WTC11 (cell line): ENCODE data around the gene B4GALNT3. TPM values are rescaled to one million over a fixed set of nuclear protein-coding genes. Genes with fewer than 3 reads are reported as not detected.
A peak's percentile ranks its signal among the peaks of the same experiment; 100 is the strongest.

Source experiments
- ATAC-seq: fragments of 200-7000 bp; cut with Tn5 transposase; 2 replicates; pipeline ENCODE4 v1.10.0; 2021; ENCODE audit warnings: mild to moderate bottlenecking, moderate library complexity
- CTCF ChIA-PET: fragments of 300-600 bp; sonication (Branson Sonifier 250); formaldehyde crosslinking; loops from one replicate; lab custom pipeline; 2021; ENCODE audit warnings: antibody characterized with exemption; lab: Charles Lee
- POLR2A ChIA-PET: fragments of 350-600 bp; sonication (Branson Sonifier 250); formaldehyde crosslinking; loops from one replicate; lab custom pipeline; 2021; ENCODE audit warnings: antibody characterized with exemption; lab: Charles Lee
- DNase-seq: peaks from one replicate; pipeline ENCODE4 v3.0.0; 2021; ENCODE audit warnings: low spot score
- H3K27ac Mint-ChIP-seq: 2 replicates; pipeline ENCODE4 v1.8.0; 2021; ENCODE audit warnings: mixed read lengths
- H3K27me3 Mint-ChIP-seq: 2 replicates; pipeline ENCODE4 v1.8.0; 2021; ENCODE audit warnings: low read depth, mild to moderate bottlenecking, moderate library complexity, mixed read lengths
- H3K36me3 Mint-ChIP-seq: 2 replicates; pipeline ENCODE4 v1.8.0; 2021; ENCODE audit warnings: mixed read lengths
- H3K4me1 Mint-ChIP-seq: 2 replicates; pipeline ENCODE4 v1.8.0; 2022; ENCODE audit warnings: mixed read lengths
- H3K4me3 Mint-ChIP-seq: 2 replicates; pipeline ENCODE4 v1.8.0; 2021; ENCODE audit warnings: mild to moderate bottlenecking, moderate library complexity, mixed read lengths
- H3K9me3 Mint-ChIP-seq: 2 replicates; pipeline ENCODE4 v1.8.0; 2021; ENCODE audit warnings: mixed read lengths
- AR ChIP-seq: fragments of 250-450 bp; sonication (Bioruptor Pico); IDR thresholded peaks from 2 replicates; pipeline ENCODE4 v1.9.0; 2021; ENCODE audit warnings: mild to moderate bottlenecking
- ARID4B ChIP-seq: sonication (generic); formaldehyde crosslinking; IDR thresholded peaks from 2 replicates; pipeline ENCODE4 v1.8.0; 2023; ENCODE audit warnings: missing genetic modification reagents, mild to moderate bottlenecking, borderline replicate concordance
- ATF3 ChIP-seq: sonication (generic); formaldehyde crosslinking; conservative IDR thresholded peaks from 2 replicates; pipeline ENCODE4 v1.8.1; 2022; ENCODE audit warnings: mild to moderate bottlenecking, missing genetic modification reagents
- CREB1 ChIP-seq: sonication (generic); formaldehyde crosslinking; IDR thresholded peaks from 2 replicates; pipeline ENCODE4 v1.8.0; 2023; ENCODE audit warnings: mild to moderate bottlenecking, missing genetic modification reagents
- ELF4 ChIP-seq: sonication (generic); formaldehyde crosslinking; IDR thresholded peaks from 2 replicates; pipeline ENCODE4 v1.8.1; 2022; ENCODE audit warnings: low read depth, mild to moderate bottlenecking, moderate library complexity, missing genetic modification reagents
- ETV6 ChIP-seq: sonication (generic); formaldehyde crosslinking; IDR thresholded peaks from 2 replicates; pipeline ENCODE4 v1.8.1; 2022; ENCODE audit warnings: mild to moderate bottlenecking, missing genetic modification reagents
- KAT7 ChIP-seq: sonication (generic); formaldehyde crosslinking; IDR thresholded peaks from 2 replicates; pipeline ENCODE4 v1.8.1; 2023; ENCODE audit warnings: missing genetic modification reagents, mild to moderate bottlenecking, borderline replicate concordance
- MAX ChIP-seq: sonication (generic); formaldehyde crosslinking; IDR thresholded peaks from 2 replicates; pipeline ENCODE4 v1.8.0; 2022; ENCODE audit warnings: mild to moderate bottlenecking, missing genetic modification reagents
- PREB ChIP-seq: sonication (generic); formaldehyde crosslinking; IDR thresholded peaks from 2 replicates; pipeline ENCODE4 v1.8.1; 2022; ENCODE audit warnings: mild to moderate bottlenecking, missing genetic modification reagents, moderate library complexity, borderline replicate concordance
- SMAD4 ChIP-seq: sonication (generic); formaldehyde crosslinking; IDR thresholded peaks from 2 replicates; pipeline ENCODE4 v1.8.0; 2022; ENCODE audit warnings: mild to moderate bottlenecking, missing genetic modification reagents
- STAT6 ChIP-seq: sonication (generic); formaldehyde crosslinking; conservative IDR thresholded peaks from 2 replicates; pipeline ENCODE4 v1.8.1; 2023; ENCODE audit warnings: mild to moderate bottlenecking, low read depth, missing genetic modification reagents, moderate library complexity
- TEAD1 ChIP-seq: sonication (generic); formaldehyde crosslinking; IDR thresholded peaks from 2 replicates; pipeline ENCODE4 v1.8.0; 2022; ENCODE audit warnings: mild to moderate bottlenecking, missing genetic modification reagents
- ZNF232 ChIP-seq: sonication (generic); formaldehyde crosslinking; IDR thresholded peaks from 2 replicates; pipeline ENCODE4 v1.8.0; 2022; ENCODE audit warnings: mild to moderate bottlenecking, missing genetic modification reagents
- ZNF263 ChIP-seq: sonication (generic); formaldehyde crosslinking; IDR thresholded peaks from 2 replicates; pipeline ENCODE4 v1.8.1; 2022; ENCODE audit warnings: low read depth, mild to moderate bottlenecking, moderate library complexity, missing genetic modification reagents
- ZNF396 ChIP-seq: fragments of 250-450 bp; sonication (Bioruptor Pico); IDR thresholded peaks from 2 replicates; pipeline ENCODE4 v1.8.0; 2021; ENCODE audit warnings: mild to moderate bottlenecking, moderate library complexity, borderline replicate concordance
- total RNA-seq: library from RNA; stranded (reverse); gene quantifications from 3 replicates; pipeline ENCODE4 v1.2.3, GENCODE V29; 2021

B4GALNT3 gene
- total RNA-seq, 1 experiment from 2014 or later = 19.0 TPM

GRCh38 chr12:544941-545635 is 85.3 kb downstream of the B4GALNT3 start (continued):
- TF ChIP-seq STAT6 (CRISPR knock-in tag) = no peak
- no peak for TF ChIP-seq ARID4B
- no peak for TF ChIP-seq ATF3 (CRISPR knock-in tag)
- TF ChIP-seq MAX = no peak
- TF ChIP-seq ELF4 (CRISPR knock-in tag) = no peak

- Mint-ChIP-seq H3K4me3 (no peak overlapping the region), H3K9me3 (no peaks in the 10 kb centered on the region), H3K4me1 (peaks cover 9% of the 10 kb centered on the region), H3K27ac (no peak overlapping the region), H3K36me3 (peaks cover 3% of the 10 kb centered on the region; the same call in 1 of the 2 replicates), H3K27me3 (no peaks in the 10 kb centered on the region)
- POLR2A ChIA-PET = no interaction called here
- CTCF ChIA-PET = interaction anchor here (1.4 to 2.7 kb wide), 2 partner anchors 13 to 103 kb away, joined by 3 to 10 read pairs; no protein-coding TSS in a partner anchor
- ATAC-seq (no peak), DNase-seq (no peak)
- TF ChIP-seq KAT7 (CRISPR knock-in tag) = no peak
- no peak for TF ChIP-seq CREB1
- TF ChIP-seq ZNF263 (CRISPR knock-in tag) = peak; percentile 14; the same call in 1 of the 2 replicates
- no peak for TF ChIP-seq TEAD1 (CRISPR knock-in tag)
Measured at GRCh38 chr12:545835-546234, 86.1 kb downstream of the B4GALNT3 start.

- H3K9me3 Mint-ChIP-seq = no peaks in the 10 kb centered on the region
- H3K4me3 Mint-ChIP-seq = peak overlapping the region; percentile 61
- no peak for TF ChIP-seq ETV6 (CRISPR knock-in tag)
- no peak for TF ChIP-seq ZNF232 (CRISPR knock-in tag)
- no peak for TF ChIP-seq SMAD4 (CRISPR knock-in tag)
- no peak for TF ChIP-seq CREB1
- no peak for TF ChIP-seq PREB
- TF ChIP-seq AR (CRISPR knock-in tag) = no peak
- no peak for TF ChIP-seq ZNF396 (CRISPR knock-in tag)
- CTCF ChIA-PET = interaction anchor here (0.7 to 3.5 kb wide), 11 partner anchors 10 to 205 kb away, joined by 3 to 24 read pairs (median 5); no protein-coding TSS in a partner anchor
- peaks cover 9% of the 10 kb centered on the region for H3K4me1 Mint-ChIP-seq
- no peak for ATAC-seq
- no peak overlapping the region for H3K27ac Mint-ChIP-seq
- POLR2A ChIA-PET = no interaction called here
- DNase-seq = no peak
- H3K36me3 Mint-ChIP-seq = peaks cover 3% of the 10 kb centered on the region; the same call in 1 of the 2 replicates
- no peaks in the 10 kb centered on the region for H3K27me3 Mint-ChIP-seq
Measured at GRCh38 chr12:546265-546919, 86.7 kb downstream of the B4GALNT3 start.
